Upper lobe of left lung (tissue), 6 donors: ENCODE data around the gene ZRANB2. TPM values are rescaled to one million over a fixed set of nuclear protein-coding genes. Genes with fewer than 3 reads are reported as not detected.

Experiments
- ATAC-seq, 2 donors: fragments of 200-7000 bp; cut with Tn5 transposase; one replicate each; pipeline ENCODE4 v1.9.1; 2022; ENCODE audit warnings: mild to moderate bottlenecking in 2 of 2, moderate library complexity in 2 of 2; ENCODE audit not compliant: low FRiP score in 2 of 2
- DNase-seq, 2 donors: peaks; one replicate each; pipeline ENCODE4 v3.0.0-alpha.2; 2019 to 2020
- H3K27ac ChIP-seq, 4 donors: fragments of 200-600 bp; sonication (generic); one replicate each; pipeline ENCODE4 v1.5.1; 2016 to 2019
- H3K27me3 ChIP-seq, 4 donors: fragments of 200-600 bp; sonication (generic); one replicate each; pipeline ENCODE4 v1.5.1; 2017 to 2019
- H3K36me3 ChIP-seq, 4 donors: fragments of 200-600 bp; sonication (generic); one replicate each; pipeline ENCODE4 v1.5.1; 2016 to 2019
- H3K4me1 ChIP-seq, 4 donors: fragments of 200-600 bp; sonication (generic); one replicate each; pipeline ENCODE4 v1.5.1; 2018 to 2019
- H3K4me3 ChIP-seq, 4 donors: fragments of 200-600 bp; sonication (generic); one replicate each; pipeline ENCODE4 v1.5.1; 2017 to 2019; ENCODE audit warnings: mild to moderate bottlenecking in 2 of 4, moderate library complexity in 1 of 4
- H3K9me3 ChIP-seq, 4 donors: fragments of 200-600 bp; sonication (generic); one replicate each; pipeline ENCODE4 v1.5.1; 2018 to 2019
- EP300 ChIP-seq, 4 donors: sonication (generic); formaldehyde crosslinking; IDR thresholded peaks; one replicate each; pipeline ENCODE4 v1.5.1; 2017; ENCODE audit warnings: antibody characterized with exemption in 4 of 4, control low read depth in 2 of 4
- POLR2A ChIP-seq, 4 donors: fragments of 450-650 bp; IDR thresholded peaks; one replicate each; pipeline ENCODE4 v1.5.1; 2016 to 2017; ENCODE audit warnings: antibody characterized with exemption in 4 of 4, mild to moderate bottlenecking in 2 of 4
- POLR2AphosphoS5 ChIP-seq, 2 donors: sonication (generic); formaldehyde crosslinking; IDR thresholded peaks; one replicate each; pipeline ENCODE4 v1.5.1; 2017; ENCODE audit warnings: antibody characterized with exemption in 2 of 2
- WGBS, 2 donors: methylation state at CpG; one replicate each; pipeline ENCODE4 v1.1.5; 2017 to 2018; 5-methylcytosine and 5-hydroxymethylcytosine counted together
- total RNA-seq, 6 donors: library from RNA; depleted of rRNA in 4 of 6; stranded (reverse); fragments of >200 nt in 4 of 6; gene quantifications; one replicate each; pipeline versions ENCODE4 v1.1.0 to v1.2.1, GENCODE V29; 2016 to 2021
- TF ChIP-seq, protein P1 (sequence below), 6 experiments: fragments of 450-650 bp in 4 of 6; fragments of 200-600 bp in 2 of 6; sonication (generic) in 2 of 6; IDR thresholded peaks; one replicate each; pipeline ENCODE4 v1.5.1; 2016 to 2019; ENCODE audit warnings: antibody characterized with exemption in 6 of 6
- donor health status: DM: no; HTN: no; CAD: no; lungs with moderate emphysema.
- donor health status: DM: no; HTN: yes; CAD: no; lungs with severe emphysema.

Gene ZRANB2
- total RNA-seq, 6 donors from 2014 or later, result 51.3 to 203 (median 69.7) TPM

DNA sequence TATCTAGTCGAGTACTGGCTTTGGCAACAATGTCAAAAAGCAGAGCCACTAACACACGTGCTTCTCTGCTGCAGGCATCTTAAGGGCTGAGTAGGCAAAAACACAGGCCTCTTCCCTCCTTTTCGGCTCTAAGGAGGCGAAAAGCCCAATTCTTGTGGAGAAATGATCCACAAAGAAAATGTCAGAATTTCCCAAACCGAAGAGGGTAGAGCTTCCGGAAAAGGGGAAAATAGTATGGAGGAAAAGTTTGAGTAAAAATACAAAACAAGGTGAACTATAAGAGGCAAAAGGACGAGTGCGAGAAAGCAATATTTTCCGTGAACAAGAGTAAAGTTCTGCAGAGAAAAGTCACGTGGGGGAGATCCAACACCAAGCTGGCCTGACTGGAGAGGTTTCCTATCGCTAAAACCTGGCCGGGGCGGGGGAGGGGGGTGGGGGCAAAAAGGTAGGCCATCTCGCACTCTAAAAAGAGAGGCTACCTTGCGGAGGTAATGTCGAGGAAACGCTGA, 551 bp downstream of the ZRANB2 start:
- ATAC-seq, result peak in 1 of 2 donors; percentile 58

DNA sequence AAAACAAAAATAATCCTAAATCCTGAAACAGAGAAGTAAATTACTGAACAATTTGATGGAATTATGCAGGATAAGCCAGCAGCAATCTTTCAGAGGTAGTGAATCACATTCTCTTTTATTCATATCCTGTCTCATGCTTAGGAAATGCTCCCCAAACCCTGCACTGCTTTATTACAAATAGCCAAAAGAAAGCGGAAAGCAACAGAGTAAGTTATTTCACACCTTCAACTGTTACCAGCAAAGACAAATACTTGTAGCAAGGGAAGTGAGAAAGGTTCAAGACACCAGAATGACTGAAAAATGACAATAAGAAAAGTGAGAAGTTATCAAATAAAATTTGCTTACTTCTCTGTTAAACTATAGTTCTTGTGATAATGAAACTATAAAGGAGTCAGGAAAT, 6.2 kb downstream of the ZRANB2 start:
- peaks cover 42 to 89% (median 57%) of the 10 kb centered on the region in 4 donors for H3K36me3 ChIP-seq
- H3K9me3 ChIP-seq, result no peaks in the 10 kb centered on the region
- H3K27me3 ChIP-seq, result no peaks in the 10 kb centered on the region
- H3K4me1 ChIP-seq, result peaks cover 17 to 22% (median 18%) of the 10 kb centered on the region in 4 donors
- no peak overlapping the region for H3K27ac ChIP-seq
- ATAC-seq (no peak), DNase-seq (no peak)
- TF ChIP-seq, protein P1, sequence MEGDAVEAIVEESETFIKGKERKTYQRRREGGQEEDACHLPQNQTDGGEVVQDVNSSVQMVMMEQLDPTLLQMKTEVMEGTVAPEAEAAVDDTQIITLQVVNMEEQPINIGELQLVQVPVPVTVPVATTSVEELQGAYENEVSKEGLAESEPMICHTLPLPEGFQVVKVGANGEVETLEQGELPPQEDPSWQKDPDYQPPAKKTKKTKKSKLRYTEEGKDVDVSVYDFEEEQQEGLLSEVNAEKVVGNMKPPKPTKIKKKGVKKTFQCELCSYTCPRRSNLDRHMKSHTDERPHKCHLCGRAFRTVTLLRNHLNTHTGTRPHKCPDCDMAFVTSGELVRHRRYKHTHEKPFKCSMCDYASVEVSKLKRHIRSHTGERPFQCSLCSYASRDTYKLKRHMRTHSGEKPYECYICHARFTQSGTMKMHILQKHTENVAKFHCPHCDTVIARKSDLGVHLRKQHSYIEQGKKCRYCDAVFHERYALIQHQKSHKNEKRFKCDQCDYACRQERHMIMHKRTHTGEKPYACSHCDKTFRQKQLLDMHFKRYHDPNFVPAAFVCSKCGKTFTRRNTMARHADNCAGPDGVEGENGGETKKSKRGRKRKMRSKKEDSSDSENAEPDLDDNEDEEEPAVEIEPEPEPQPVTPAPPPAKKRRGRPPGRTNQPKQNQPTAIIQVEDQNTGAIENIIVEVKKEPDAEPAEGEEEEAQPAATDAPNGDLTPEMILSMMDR (IDR thresholded peaks at IDR 0.05), result no peak
- TF ChIP-seq EP300 (IDR thresholded peaks at IDR 0.05) (no peak), POLR2AphosphoS5 (IDR thresholded peaks at IDR 0.05) (no peak), POLR2A (IDR thresholded peaks at IDR 0.05) (no peak)
- H3K4me3 ChIP-seq, result no peak overlapping the region
- WGBS, 2 donors, result 97% methylated on average over 1 of the region's 1 CpG

More for the DNA sequence above, 551 bp downstream of the ZRANB2 start:
- Histone ChIP-seq H3K27me3 (no peaks in the 10 kb centered on the region), H3K4me1 (peaks cover 22 to 34% (median 25%) of the 10 kb centered on the region in 4 donors), H3K4me3 (peak overlapping the region; percentile 73 to 88 (median 80)), H3K36me3 (peaks cover 11 to 33% (median 22%) of the 10 kb centered on the region in 4 donors), H3K9me3 (no peaks in the 10 kb centered on the region), H3K27ac (peak overlapping the region; percentile 87 to 94 (median 93))
- no peak for DNase-seq
- 0 to 1% methylated on average over 17 of the region's 17 CpGs for WGBS, 2 donors
- TF ChIP-seq EP300 (IDR thresholded peaks at IDR 0.05), result no peak
- TF ChIP-seq, protein P1 (IDR thresholded peaks at IDR 0.05), result no peak
- no peak for TF ChIP-seq POLR2A (IDR thresholded peaks at IDR 0.05)
- TF ChIP-seq POLR2AphosphoS5 (IDR thresholded peaks at IDR 0.05), result no peak

DNA sequence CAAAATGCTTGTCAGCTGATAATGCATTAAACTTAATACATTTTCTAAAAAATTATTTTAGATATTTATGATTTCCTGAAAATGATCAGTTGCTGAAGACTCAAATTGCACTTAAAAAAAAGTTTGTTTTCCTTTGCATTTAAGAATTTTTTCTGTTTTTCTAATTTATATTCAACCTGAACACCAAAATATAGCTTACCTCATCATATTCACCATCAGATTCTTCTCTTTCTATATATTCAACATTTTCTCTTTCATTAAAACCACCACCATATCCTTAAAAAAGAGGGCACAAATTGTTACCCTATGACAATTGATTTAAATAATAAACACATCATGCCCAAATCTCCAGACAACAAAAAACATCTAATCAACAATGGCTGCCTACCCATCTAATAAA, 8.6 kb downstream of the ZRANB2 start:
- no peaks in the 10 kb centered on the region for H3K9me3 ChIP-seq
- TF ChIP-seq EP300 (IDR thresholded peaks at IDR 0.05) (no peak), POLR2AphosphoS5 (IDR thresholded peaks at IDR 0.05) (no peak), POLR2A (IDR thresholded peaks at IDR 0.05) (no peak)
- TF ChIP-seq, protein P1 (IDR thresholded peaks at IDR 0.05), result no peak

DNA sequence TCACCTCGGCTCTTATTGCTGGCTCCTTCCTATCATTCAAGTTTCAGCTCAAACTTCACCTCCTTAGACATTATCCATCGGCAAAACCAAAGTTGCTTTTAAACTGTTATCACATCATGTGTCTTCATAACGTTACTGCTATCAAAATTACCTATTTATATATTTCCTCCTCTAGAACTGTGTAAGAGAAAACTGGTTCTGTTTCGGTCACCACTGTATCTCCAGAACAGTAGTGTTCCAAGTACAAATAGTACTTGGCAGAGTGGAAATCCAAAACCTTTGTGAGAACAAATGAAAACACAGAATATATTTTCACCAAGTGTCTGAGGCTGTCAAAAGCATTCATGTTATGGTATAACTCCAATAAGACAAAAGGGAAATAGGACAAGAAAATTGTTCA, 9.1 kb downstream of the ZRANB2 start:
- Histone ChIP-seq H3K36me3 (peaks cover 62 to 100% (median 72%) of the 10 kb centered on the region in 4 donors), H3K4me1 (peaks cover 0 to 2% (median 0%) of the 10 kb centered on the region in 4 donors), H3K27me3 (no peaks in the 10 kb centered on the region), H3K4me3 (no peak overlapping the region), H3K27ac (no peak overlapping the region), H3K9me3 (no peaks in the 10 kb centered on the region)
- ATAC-seq (no peak), DNase-seq (no peak)
- no peak for TF ChIP-seq POLR2A (IDR thresholded peaks at IDR 0.05)
- TF ChIP-seq, protein P1 (IDR thresholded peaks at IDR 0.05), result no peak
- TF ChIP-seq POLR2AphosphoS5 (IDR thresholded peaks at IDR 0.05), result no peak
- TF ChIP-seq EP300 (IDR thresholded peaks at IDR 0.05), result no peak
- WGBS, 2 donors, result 86 to 94% methylated on average over 4 of the region's 4 CpGs

More for the DNA sequence above, 8.6 kb downstream of the ZRANB2 start:
- DNase-seq, result no peak
- no peak overlapping the region for H3K4me3 ChIP-seq
- ATAC-seq, result no peak
- no peak overlapping the region for H3K27ac ChIP-seq
- H3K4me1 ChIP-seq, result peaks cover 0 to 5% (median 0%) of the 10 kb centered on the region in 4 donors
- H3K27me3 ChIP-seq, result no peaks in the 10 kb centered on the region
- peaks cover 58 to 100% (median 72%) of the 10 kb centered on the region in 4 donors for H3K36me3 ChIP-seq
